RCC 7860 (cell line): ENCODE measurements around the gene GPR21.

Experiments
- DNase-seq: peaks from one replicate; pipeline ENCODE4 v3.0.0-alpha.2; 2015; ENCODE audit warnings: low spot score
- FAIRE-seq: peaks from 2 replicates; lab custom pipeline; 2012; peaks lifted over from hg19 to GRCh38; lab: Jason Lieb, UNC

GPR21 gene

GRCh38 chr9:123063177-123063598, 29.7 kb downstream of the GPR21 start:
- no peak for FAIRE-seq
- DNase-seq: no peak

- DNase-seq: no peak
- FAIRE-seq: no peak
Observed at GRCh38 chr9:123063896-123064295, 30.4 kb downstream of the GPR21 start.

GRCh38 chr9:123064716-123065115, 31.2 kb downstream of the GPR21 start:
- DNase-seq: no peak

DNA sequence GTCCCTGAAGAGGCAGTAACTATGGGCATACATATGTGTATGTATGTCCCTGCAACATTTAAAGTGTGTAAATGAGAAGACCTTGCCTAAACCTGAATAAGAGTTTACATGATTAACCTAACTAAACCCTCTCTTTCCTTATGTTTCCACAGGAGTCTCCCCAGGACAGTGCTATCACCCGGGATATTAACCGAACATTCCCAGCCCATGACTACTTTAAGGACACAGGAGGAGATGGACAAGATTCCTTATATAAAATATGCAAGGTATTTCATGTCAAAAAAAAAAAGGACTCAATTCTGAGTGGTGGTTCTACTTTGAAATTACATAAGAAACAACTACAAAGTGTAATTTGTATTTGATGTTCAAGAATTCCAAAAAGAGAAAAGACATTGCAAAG, 31.7 kb downstream of the GPR21 start:
- no peak for FAIRE-seq
- DNase-seq: no peak

More at GRCh38 chr9:123064716-123065115, 31.2 kb downstream of the GPR21 start:
- no peak for FAIRE-seq

GRCh38 chr9:123067136-123067535, 33.7 kb downstream of the GPR21 start:
- no peak for FAIRE-seq
- no peak for DNase-seq

DNA sequence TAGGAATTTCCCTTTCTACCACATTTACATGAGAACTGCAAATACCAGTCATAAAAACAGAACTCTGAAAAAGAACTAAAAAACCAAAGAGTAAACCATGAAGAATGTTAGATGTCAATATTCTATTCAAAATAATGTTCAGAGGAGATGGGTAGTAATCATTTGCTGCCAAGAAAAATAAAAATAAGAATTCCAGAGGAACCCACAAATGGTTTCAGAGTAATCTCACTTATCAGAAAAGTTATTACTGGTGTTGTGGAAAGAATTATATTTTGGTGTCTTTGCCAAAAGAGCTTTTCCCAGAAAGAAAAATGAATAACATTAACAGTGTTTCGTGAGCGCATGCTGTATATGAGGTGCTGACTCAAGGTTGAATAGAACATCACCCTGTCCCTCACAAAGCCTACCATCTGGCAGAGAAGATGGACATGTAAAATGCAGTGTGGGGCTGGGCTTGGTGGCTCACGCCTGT, 35.6 kb downstream of the GPR21 start:
- no peak for DNase-seq
- no peak for FAIRE-seq

GRCh38 chr9:123070198-123070597, 36.7 kb downstream of the GPR21 start:
- FAIRE-seq: no peak
- no peak for DNase-seq

GRCh38 chr9:123072407-123072995, 39.0 kb downstream of the GPR21 start:
- no peak for DNase-seq
- FAIRE-seq: no peak

- DNase-seq (no peak), FAIRE-seq (no peak)
Observed at GRCh38 chr9:123073441-123073840, 40.0 kb downstream of the GPR21 start.

DNA sequence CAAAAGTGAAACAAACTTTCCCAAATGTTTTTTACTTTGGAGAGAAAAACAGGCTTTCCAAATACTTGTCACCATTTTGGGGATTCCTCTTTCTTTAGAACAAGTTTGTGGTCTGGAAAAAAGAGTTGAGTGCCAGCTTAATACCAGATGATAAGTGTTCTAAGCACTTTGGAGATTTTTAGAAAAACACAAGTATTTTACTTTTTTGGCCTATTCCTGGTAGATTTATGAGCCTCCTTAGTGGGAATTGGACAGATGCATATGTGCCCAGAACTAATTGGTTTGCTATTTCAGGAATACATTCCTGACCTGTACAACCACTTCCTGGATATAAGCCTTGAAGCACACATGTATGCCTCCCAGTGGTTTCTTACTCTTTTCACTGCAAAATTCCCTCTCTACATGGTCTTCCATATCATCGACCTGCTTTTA, 40.5 kb downstream of the GPR21 start:
- FAIRE-seq: no peak
- DNase-seq: no peak

- no peak for FAIRE-seq
- DNase-seq: no peak
Observed at GRCh38 chr9:123074628-123075027, 41.2 kb downstream of the GPR21 start.

- FAIRE-seq: no peak
Observed at GRCh38 chr9:123080444-123080843, 47.0 kb downstream of the GPR21 start.

GRCh38 chr9:123081824-123082223, 48.4 kb downstream of the GPR21 start:
- DNase-seq: peak; percentile 31
- peak; percentile 7 for FAIRE-seq

More at GRCh38 chr9:123080444-123080843, 47.0 kb downstream of the GPR21 start:
- no peak for DNase-seq

DNA sequence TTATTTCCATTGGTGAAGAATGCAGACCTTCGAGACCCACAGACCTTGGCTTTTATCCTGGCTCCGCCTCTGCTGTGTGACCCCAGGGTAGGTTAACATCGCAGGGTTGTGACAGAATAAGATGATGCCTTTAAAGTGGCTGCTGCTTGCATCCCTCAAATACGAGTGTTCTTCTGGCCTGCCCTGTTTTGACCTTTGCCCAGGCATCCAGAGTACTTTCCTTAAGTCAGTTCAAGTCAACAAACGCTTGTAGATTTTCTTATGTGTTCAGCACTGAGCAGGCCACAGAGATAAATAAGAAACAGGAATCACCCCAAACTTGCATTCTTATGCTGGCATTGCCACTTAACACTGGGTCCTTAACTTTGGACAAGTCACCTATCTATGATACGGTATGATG, 50.2 kb downstream of the GPR21 start:
- FAIRE-seq: no peak
- no peak for DNase-seq

DNA sequence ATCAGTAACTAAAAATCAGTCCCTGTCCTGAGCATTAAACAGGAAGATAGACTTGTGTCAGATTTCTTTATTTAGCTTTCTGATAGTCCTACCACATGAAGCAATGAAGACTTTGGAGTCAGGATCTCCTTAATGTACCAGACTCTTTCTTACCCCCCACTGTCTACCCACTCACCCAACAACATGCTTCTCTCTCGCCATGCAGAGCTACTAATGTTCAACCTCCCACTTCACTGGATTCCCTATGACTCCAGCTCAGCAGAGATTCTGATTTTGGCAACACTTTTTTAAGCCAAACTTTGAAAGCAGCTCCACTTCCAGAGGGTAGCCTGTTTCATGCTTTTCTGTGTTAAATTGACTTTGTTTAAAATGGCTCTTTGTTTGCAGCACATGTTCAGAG, 50.8 kb downstream of the GPR21 start:
- FAIRE-seq (no peak), DNase-seq (no peak)
